Measurements from ENCODE around the gene SBK1.

The SBK1 gene

DNA sequence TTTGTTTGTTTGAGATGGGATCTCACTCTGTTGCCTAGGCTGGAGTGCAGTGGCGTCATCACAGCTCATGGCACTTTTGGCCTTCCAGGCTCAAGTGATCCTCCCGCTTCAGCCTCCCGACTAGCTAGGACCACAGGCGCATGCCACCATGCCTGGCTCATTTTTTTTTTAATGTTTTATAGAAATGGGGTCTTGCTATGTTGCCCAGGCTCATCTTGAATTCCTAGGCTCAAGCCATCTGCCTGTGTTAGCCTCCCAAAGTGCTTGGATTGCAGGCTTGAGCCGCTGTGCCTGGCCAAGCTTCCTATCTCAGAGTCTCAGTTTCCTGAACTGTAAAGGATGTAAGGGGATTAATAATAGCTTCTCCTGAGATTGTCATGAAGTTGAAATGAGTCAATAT is 8.0 kb downstream of the SBK1 start:
- Histone ChIP-seq H2AK5ac (ENCODE audit: low read depth, low read length) (no peak overlapping the region), H3K9me3 (replicated peaks in 1 of 2; ENCODE audit: control insufficient read depth in 2 of 2, insufficient read depth in 1 of 2, low read depth in 1 of 2, low read length in 2 of 2) (no peaks in the 10 kb centered on the region), H2BK5ac (ENCODE audit: low read length) (no peak overlapping the region), H2AFZ (ENCODE audit: low read length) (no peak overlapping the region), H3K4me2 (ENCODE audit: insufficient read depth, low read length, poor library complexity, severe bottlenecking) (no peak overlapping the region), H4K91ac (ENCODE audit: low read depth, low read length, poor library complexity) (no peak overlapping the region), H3K79me1 (ENCODE audit: low read depth, low read length) (peaks cover 19% of the 10 kb centered on the region), H3K4ac (ENCODE audit: low read length) (no peak overlapping the region), H2BK15ac (ENCODE audit: low read length) (no peak overlapping the region), H3K27ac (replicated peaks; ENCODE audit: low read length) (no peak overlapping the region), H3K4me1 (ENCODE audit: control insufficient read depth in 2 of 2, insufficient read depth in 1 of 2, low read depth in 1 of 2, low read length in 2 of 2) (peaks cover 0 to under 1% of the 10 kb centered on the region in 2 donors), H3K27me3 (ENCODE audit: control insufficient read depth in 3 of 3, insufficient read depth in 3 of 3, low read depth in 1 of 3, low read length in 3 of 3) (no peaks in the 10 kb centered on the region), H2BK120ac (ENCODE audit: low read depth, low read length) (no peak overlapping the region), H3K9ac (ENCODE audit: low read depth, low read length, poor library complexity) (no peak overlapping the region), H3K14ac (ENCODE audit: low read length) (no peak overlapping the region), H3K36me3 (replicated peaks in 1 of 2; ENCODE audit: control insufficient read depth in 2 of 2, insufficient read depth in 2 of 2, low read length in 2 of 2) (peaks cover 23 to 84% of the 10 kb centered on the region in 2 donors), H3K18ac (ENCODE audit: low read length) (no peak overlapping the region), H4K8ac (ENCODE audit: low read depth, low read length) (no peak overlapping the region), H3K23ac (ENCODE audit: low read depth, low read length, poor library complexity) (no peak overlapping the region), H3K4me3 (ENCODE audit: low read length in 2 of 2) (no peak overlapping the region), H2BK12ac (ENCODE audit: low read length) (no peak overlapping the region)
- DNase-seq (ENCODE audit: low spot score) = no peak
- WGBS, 2 donors (ENCODE audit: extremely low coverage in 2 of 2, insufficient read length in 2 of 2, insufficient replicate concordance in 1 of 2) = no CpG with 5 or more reads among the region's 5 CpGs

- Histone ChIP-seq H3K9ac (ENCODE audit: low read depth, low read length, poor library complexity) (no peak overlapping the region), H3K4me1 (ENCODE audit: control insufficient read depth in 2 of 2, insufficient read depth in 1 of 2, low read depth in 1 of 2, low read length in 2 of 2) (no peaks in the 10 kb centered on the region), H3K14ac (ENCODE audit: low read length) (no peak overlapping the region), H3K36me3 (replicated peaks in 1 of 2; ENCODE audit: control insufficient read depth in 2 of 2, insufficient read depth in 2 of 2, low read length in 2 of 2) (peaks cover 25 to 87% of the 10 kb centered on the region in 2 donors), H3K9me3 (replicated peaks in 1 of 2; ENCODE audit: control insufficient read depth in 2 of 2, insufficient read depth in 1 of 2, low read depth in 1 of 2, low read length in 2 of 2) (no peaks in the 10 kb centered on the region), H3K23ac (ENCODE audit: low read depth, low read length, poor library complexity) (no peak overlapping the region), H4K8ac (ENCODE audit: low read depth, low read length) (no peak overlapping the region), H2BK5ac (ENCODE audit: low read length) (no peak overlapping the region), H2BK120ac (ENCODE audit: low read depth, low read length) (no peak overlapping the region), H3K4ac (ENCODE audit: low read length) (no peak overlapping the region), H2BK15ac (ENCODE audit: low read length) (no peak overlapping the region), H3K4me2 (ENCODE audit: insufficient read depth, low read length, poor library complexity, severe bottlenecking) (no peak overlapping the region), H3K4me3 (ENCODE audit: low read length in 2 of 2) (no peak overlapping the region), H3K18ac (ENCODE audit: low read length) (peak overlapping the region; percentile 22), H3K27ac (replicated peaks; ENCODE audit: low read length) (no peak overlapping the region), H3K27me3 (ENCODE audit: control insufficient read depth in 3 of 3, insufficient read depth in 3 of 3, low read depth in 1 of 3, low read length in 3 of 3) (no peaks in the 10 kb centered on the region), H2AFZ (ENCODE audit: low read length) (no peak overlapping the region), H3K79me1 (ENCODE audit: low read depth, low read length) (peaks cover 19% of the 10 kb centered on the region), H4K91ac (ENCODE audit: low read depth, low read length, poor library complexity) (no peak overlapping the region), H2AK5ac (ENCODE audit: low read depth, low read length) (no peak overlapping the region), H2BK12ac (ENCODE audit: low read length) (no peak overlapping the region)
- no peak for DNase-seq (ENCODE audit: low spot score)
- no CpG with 5 or more reads among the region's 6 CpGs for WGBS, 2 donors (ENCODE audit: extremely low coverage in 2 of 2, insufficient read length in 2 of 2, insufficient replicate concordance in 1 of 2)
These were observed 8.8 kb downstream of the SBK1 start for GRCh38 chr16:28301154-28301553.

DNA sequence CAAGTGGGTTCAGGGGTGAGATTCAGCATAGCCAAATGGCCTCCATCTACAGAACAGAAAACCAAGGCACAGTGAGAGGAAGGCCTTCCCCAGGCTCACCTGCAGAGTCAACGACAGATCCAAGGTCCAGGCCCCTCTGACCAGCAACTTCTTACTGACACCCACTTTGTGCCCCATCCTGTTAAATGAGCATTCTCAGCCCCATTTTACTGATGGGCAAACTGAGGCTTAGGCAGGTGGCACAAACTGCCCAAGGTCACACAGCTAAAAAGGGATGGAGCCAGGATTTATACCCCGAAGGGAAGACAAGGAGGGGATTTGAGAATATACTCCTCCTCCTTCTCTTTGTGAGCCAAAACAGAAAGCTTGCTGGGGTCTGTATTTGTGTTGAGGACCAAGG is 9.3 kb downstream of the SBK1 start:
- Histone ChIP-seq H2AK5ac (ENCODE audit: low read depth, low read length) (no peak overlapping the region), H3K79me1 (ENCODE audit: low read depth, low read length) (peaks cover 17% of the 10 kb centered on the region), H3K4me2 (ENCODE audit: insufficient read depth, low read length, poor library complexity, severe bottlenecking) (no peak overlapping the region), H2BK12ac (ENCODE audit: low read length) (no peak overlapping the region), H3K14ac (ENCODE audit: low read length) (no peak overlapping the region), H3K4me1 (ENCODE audit: control insufficient read depth in 2 of 2, insufficient read depth in 1 of 2, low read depth in 1 of 2, low read length in 2 of 2) (no peaks in the 10 kb centered on the region), H3K4ac (ENCODE audit: low read length) (no peak overlapping the region), H3K9me3 (replicated peaks in 1 of 2; ENCODE audit: control insufficient read depth in 2 of 2, insufficient read depth in 1 of 2, low read depth in 1 of 2, low read length in 2 of 2) (no peaks in the 10 kb centered on the region), H3K27me3 (ENCODE audit: control insufficient read depth in 3 of 3, insufficient read depth in 3 of 3, low read depth in 1 of 3, low read length in 3 of 3) (no peaks in the 10 kb centered on the region), H3K23ac (ENCODE audit: low read depth, low read length, poor library complexity) (no peak overlapping the region), H2AFZ (ENCODE audit: low read length) (no peak overlapping the region), H4K8ac (ENCODE audit: low read depth, low read length) (no peak overlapping the region), H3K9ac (ENCODE audit: low read depth, low read length, poor library complexity) (no peak overlapping the region), H3K4me3 (ENCODE audit: low read length in 2 of 2) (no peak overlapping the region), H3K36me3 (replicated peaks in 1 of 2; ENCODE audit: control insufficient read depth in 2 of 2, insufficient read depth in 2 of 2, low read length in 2 of 2) (peaks cover 25 to 87% of the 10 kb centered on the region in 2 donors), H2BK15ac (ENCODE audit: low read length) (no peak overlapping the region), H3K18ac (ENCODE audit: low read length) (no peak overlapping the region), H2BK5ac (ENCODE audit: low read length) (no peak overlapping the region), H4K91ac (ENCODE audit: low read depth, low read length, poor library complexity) (no peak overlapping the region), H2BK120ac (ENCODE audit: low read depth, low read length) (no peak overlapping the region), H3K27ac (replicated peaks; ENCODE audit: low read length) (no peak overlapping the region)
- WGBS, 2 donors (ENCODE audit: extremely low coverage in 2 of 2, insufficient read length in 2 of 2, insufficient replicate concordance in 1 of 2) = no CpG with 5 or more reads among the region's 2 CpGs
- DNase-seq (ENCODE audit: low spot score) = no peak

DNA sequence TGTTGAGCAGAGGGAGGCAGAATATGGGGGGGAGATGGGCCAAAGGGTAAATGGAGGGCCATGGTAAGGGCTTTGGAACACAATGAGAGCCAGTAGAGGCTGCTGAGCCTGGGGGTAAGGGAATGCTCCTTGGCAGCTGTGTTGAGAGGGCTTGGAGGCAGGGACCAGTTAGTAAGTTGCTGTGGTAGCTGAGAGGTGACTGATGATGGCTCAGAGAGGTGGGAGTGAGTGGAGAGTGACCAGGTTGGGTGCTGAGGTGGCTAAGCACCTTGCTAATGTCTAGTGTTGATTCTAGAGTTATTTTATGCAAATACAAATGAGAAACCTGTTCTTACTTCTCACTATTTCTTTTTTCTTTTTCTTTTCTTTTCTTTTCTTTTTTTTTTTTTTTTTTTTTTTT is 10.8 kb downstream of the SBK1 start:
- Histone ChIP-seq H3K18ac (ENCODE audit: low read length) (no peak overlapping the region), H3K4me2 (ENCODE audit: insufficient read depth, low read length, poor library complexity, severe bottlenecking) (no peak overlapping the region), H2BK12ac (ENCODE audit: low read length) (no peak overlapping the region), H3K27ac (replicated peaks; ENCODE audit: low read length) (no peak overlapping the region), H2BK15ac (ENCODE audit: low read length) (no peak overlapping the region), H3K9me3 (replicated peaks in 1 of 2; ENCODE audit: control insufficient read depth in 2 of 2, insufficient read depth in 1 of 2, low read depth in 1 of 2, low read length in 2 of 2) (no peaks in the 10 kb centered on the region), H2BK5ac (ENCODE audit: low read length) (no peak overlapping the region), H3K27me3 (ENCODE audit: control insufficient read depth in 3 of 3, insufficient read depth in 3 of 3, low read depth in 1 of 3, low read length in 3 of 3) (no peaks in the 10 kb centered on the region), H3K4me1 (ENCODE audit: control insufficient read depth in 2 of 2, insufficient read depth in 1 of 2, low read depth in 1 of 2, low read length in 2 of 2) (no peaks in the 10 kb centered on the region), H3K79me1 (ENCODE audit: low read depth, low read length) (peaks cover 18% of the 10 kb centered on the region), H4K8ac (ENCODE audit: low read depth, low read length) (no peak overlapping the region), H3K9ac (ENCODE audit: low read depth, low read length, poor library complexity) (no peak overlapping the region), H2AK5ac (ENCODE audit: low read depth, low read length) (no peak overlapping the region), H2BK120ac (ENCODE audit: low read depth, low read length) (no peak overlapping the region), H3K4me3 (ENCODE audit: low read length in 2 of 2) (no peak overlapping the region), H3K4ac (ENCODE audit: low read length) (no peak overlapping the region), H3K23ac (ENCODE audit: low read depth, low read length, poor library complexity) (no peak overlapping the region), H3K14ac (ENCODE audit: low read length) (no peak overlapping the region), H4K91ac (ENCODE audit: low read depth, low read length, poor library complexity) (no peak overlapping the region), H3K36me3 (replicated peaks in 1 of 2; ENCODE audit: control insufficient read depth in 2 of 2, insufficient read depth in 2 of 2, low read length in 2 of 2) (peaks cover 24 to 81% of the 10 kb centered on the region in 2 donors), H2AFZ (ENCODE audit: low read length) (no peak overlapping the region)
- DNase-seq (ENCODE audit: low spot score) = no peak

Measured in neuronal stem cell (in vitro differentiated cells).